A673 (cell line): Measurements from ENCODE around the gene VANGL1. TPM values are rescaled to one million over a fixed set of nuclear protein-coding genes. Genes with fewer than 3 reads are reported as not detected.

Source experiments
- BruUV-seq: library from RNA; stranded (reverse); fragments of 400-500 nt; replicated peaks from 2 replicates; lab custom pipeline; 2021; lab: Mats Ljungman, UMichigan
- CTCF ChIA-PET: fragments of 300-600 bp; sonication (Branson Sonifier 250); formaldehyde crosslinking; loops from one replicate; lab custom pipeline; 2022; ENCODE audit warnings: antibody characterized with exemption; lab: Charles Lee
- POLR2A ChIA-PET: fragments of 300-600 bp; sonication (Branson Sonifier 250); formaldehyde crosslinking; loops from one replicate; lab custom pipeline; 2022; ENCODE audit warnings: antibody characterized with exemption; ENCODE audit not compliant: low non-redundant PET; lab: Charles Lee
- DNase-seq: peaks from one replicate; pipeline ENCODE4 v3.0.0-alpha.2; 2015; ENCODE audit warnings: low spot score
- H3K27ac ChIP-seq: fragments of 200-600 bp; sonication (generic); 2 replicates; pipeline ENCODE4 v1.5.1; 2016; ENCODE audit warnings: mixed run types, low read depth, mild to moderate bottlenecking, mixed read lengths, antibody characterized with exemption, low read length; ENCODE audit not compliant: poor library complexity, severe bottlenecking
- H3K27me3 ChIP-seq: fragments of 200-600 bp; sonication (generic); replicated peaks from 2 replicates; pipeline ENCODE4 v1.6.1; 2017; ENCODE audit warnings: mixed run types, low read depth, mild to moderate bottlenecking, mixed read lengths, antibody characterized with exemption, low read length; ENCODE audit not compliant: insufficient read depth, poor library complexity
- H3K36me3 ChIP-seq: fragments of 200-600 bp; sonication (generic); 2 replicates; pipeline ENCODE4 v1.6.1; 2016; ENCODE audit warnings: mixed run types, mild to moderate bottlenecking, mixed read lengths, antibody characterized with exemption, low read length; ENCODE audit not compliant: insufficient read depth, poor library complexity, severe bottlenecking
- H3K4me1 ChIP-seq: fragments of 200-600 bp; sonication (generic); 2 replicates; pipeline ENCODE4 v1.6.1; 2017; ENCODE audit warnings: mixed run types, mild to moderate bottlenecking, mixed read lengths, antibody characterized with exemption, low read length; ENCODE audit not compliant: insufficient read depth, poor library complexity, severe bottlenecking
- H3K4me3 ChIP-seq: fragments of 200-600 bp; sonication (generic); 2 replicates; pipeline ENCODE4 v1.5.1; 2016; ENCODE audit warnings: low read depth, mixed run types, mild to moderate bottlenecking, mixed read lengths, low read length; ENCODE audit not compliant: poor library complexity, severe bottlenecking
- H3K9me3 ChIP-seq: fragments of 200-600 bp; sonication (generic); 2 replicates; pipeline ENCODE4 v1.6.1; 2016; ENCODE audit warnings: mixed run types, low read depth, mild to moderate bottlenecking, mixed read lengths, antibody characterized with exemption, low read length; ENCODE audit not compliant: poor library complexity, severe bottlenecking
- EZH2 ChIP-seq: fragments of 200-600 bp; sonication (generic); IDR thresholded peaks from 2 replicates; pipeline ENCODE4 v1.6.1; 2017; ENCODE audit warnings: borderline replicate concordance, low read depth, mild to moderate bottlenecking, mixed read lengths, antibody characterized with exemption, low read length; ENCODE audit not compliant: poor library complexity, severe bottlenecking
- intact Hi-C: fragments of 100-400 bp; cut with micrococcal nuclease; formaldehyde crosslinking; loops from one replicate; pipeline ENCODE4 v1.10.0; 2022; ENCODE audit not compliant: unreplicated experiment
- total RNA-seq: library from RNA; stranded (reverse); gene quantifications from 2 replicates; pipeline ENCODE4 v1.2.3, GENCODE V29; 2021
- TF ChIP-seq, protein P1 (sequence below): fragments of 300-800, 200-600 bp; sonication (generic); conservative IDR thresholded peaks from 2 replicates; pipeline ENCODE4 v1.5.1; 2017; ENCODE audit warnings: low read depth, mild to moderate bottlenecking, antibody characterized with exemption, low read length, moderate library complexity, mixed read lengths

Gene VANGL1
- total RNA-seq, 1 experiment from 2014 or later, result 20.0 TPM

GRCh38 chr1:115654125-115654524 is 12.4 kb downstream of the VANGL1 start:
- Histone ChIP-seq H3K9me3 (no peaks in the 10 kb centered on the region), H3K36me3 (peaks cover 13% of the 10 kb centered on the region), H3K4me1 (peaks cover 21% of the 10 kb centered on the region), H3K27ac (no peak overlapping the region), H3K27me3 (no peaks in the 10 kb centered on the region), H3K4me3 (no peak overlapping the region)
- TF ChIP-seq, protein P1, sequence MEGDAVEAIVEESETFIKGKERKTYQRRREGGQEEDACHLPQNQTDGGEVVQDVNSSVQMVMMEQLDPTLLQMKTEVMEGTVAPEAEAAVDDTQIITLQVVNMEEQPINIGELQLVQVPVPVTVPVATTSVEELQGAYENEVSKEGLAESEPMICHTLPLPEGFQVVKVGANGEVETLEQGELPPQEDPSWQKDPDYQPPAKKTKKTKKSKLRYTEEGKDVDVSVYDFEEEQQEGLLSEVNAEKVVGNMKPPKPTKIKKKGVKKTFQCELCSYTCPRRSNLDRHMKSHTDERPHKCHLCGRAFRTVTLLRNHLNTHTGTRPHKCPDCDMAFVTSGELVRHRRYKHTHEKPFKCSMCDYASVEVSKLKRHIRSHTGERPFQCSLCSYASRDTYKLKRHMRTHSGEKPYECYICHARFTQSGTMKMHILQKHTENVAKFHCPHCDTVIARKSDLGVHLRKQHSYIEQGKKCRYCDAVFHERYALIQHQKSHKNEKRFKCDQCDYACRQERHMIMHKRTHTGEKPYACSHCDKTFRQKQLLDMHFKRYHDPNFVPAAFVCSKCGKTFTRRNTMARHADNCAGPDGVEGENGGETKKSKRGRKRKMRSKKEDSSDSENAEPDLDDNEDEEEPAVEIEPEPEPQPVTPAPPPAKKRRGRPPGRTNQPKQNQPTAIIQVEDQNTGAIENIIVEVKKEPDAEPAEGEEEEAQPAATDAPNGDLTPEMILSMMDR, result no peak
- no peak for TF ChIP-seq EZH2
- no TSS peak for BruUV-seq
- intact Hi-C loops, result no loop called here
- no peak for DNase-seq
- ChIA-PET CTCF (no interaction called here), POLR2A (no interaction called here)

DNA sequence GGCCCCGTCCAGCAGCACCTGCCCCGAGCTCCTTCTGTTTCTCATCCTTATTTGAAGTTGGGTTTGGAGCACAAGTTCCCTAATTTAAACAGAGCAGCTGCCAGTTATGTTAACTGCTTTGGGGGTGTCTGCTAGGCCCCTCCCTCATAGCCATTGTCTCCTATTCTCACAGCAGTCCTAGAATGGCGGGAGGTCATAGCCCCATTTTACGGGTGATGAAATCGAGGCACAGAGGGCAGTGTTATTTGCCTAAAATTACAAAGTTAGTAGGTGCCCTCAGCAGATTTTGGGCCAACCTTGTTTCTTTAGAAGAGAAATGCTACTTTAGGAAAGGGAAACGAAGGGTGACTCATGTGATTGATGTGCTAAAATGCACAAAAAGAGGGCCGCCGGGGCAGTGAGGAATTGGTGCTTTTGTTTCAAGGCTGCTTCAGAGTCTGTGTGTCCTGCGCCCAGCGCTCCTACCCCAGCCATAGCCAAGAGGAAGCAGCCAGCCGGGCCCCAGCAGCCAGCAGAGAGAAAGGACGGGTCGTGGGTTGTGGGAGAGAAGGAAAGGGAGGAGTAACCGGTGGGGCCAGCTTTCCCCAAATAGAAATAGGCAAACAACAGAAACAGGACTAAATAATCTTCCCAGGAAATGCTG is 13.0 kb downstream of the VANGL1 start:
- TF ChIP-seq EZH2, result no peak
- TF ChIP-seq, protein P1, result no peak
- CTCF ChIA-PET, result no interaction called here
- Histone ChIP-seq H3K36me3 (peaks cover 13% of the 10 kb centered on the region), H3K4me1 (peaks cover 15% of the 10 kb centered on the region), H3K4me3 (no peak overlapping the region), H3K27ac (peak overlapping the region; percentile 47), H3K9me3 (no peaks in the 10 kb centered on the region), H3K27me3 (no peaks in the 10 kb centered on the region)
- BruUV-seq, result no TSS peak
- DNase-seq, result no peak
- POLR2A ChIA-PET, result no interaction called here
- intact Hi-C loops, result no loop called here

- CTCF ChIA-PET, result interaction anchor here (1.5 kb wide), 1 partner anchor 51 kb away, joined by 3 read pairs; no protein-coding TSS in a partner anchor
- H3K4me1 ChIP-seq, result peaks cover 10% of the 10 kb centered on the region
- BruUV-seq, result no TSS peak
- no peak overlapping the region for H3K4me3 ChIP-seq
- POLR2A ChIA-PET, result no interaction called here
- intact Hi-C loops, result no loop called here
- peaks cover 13% of the 10 kb centered on the region for H3K36me3 ChIP-seq
- no peak for DNase-seq
- H3K9me3 ChIP-seq, result no peaks in the 10 kb centered on the region
- TF ChIP-seq EZH2, result no peak
- TF ChIP-seq, protein P1, result no peak
- no peaks in the 10 kb centered on the region for H3K27me3 ChIP-seq
- H3K27ac ChIP-seq, result peak overlapping the region; percentile 47
Observed at GRCh38 chr1:115655306-115655663, 13.5 kb downstream of the VANGL1 start.
